Type B pancreatic cell (in vitro differentiated cells): ENCODE data around the gene CA7. TPM values are rescaled to one million over a fixed set of nuclear protein-coding genes. Genes with fewer than 3 reads are reported as not detected.
A peak's percentile ranks its signal among the peaks of the same experiment; 100 is the strongest.

Experiments
- DNase-seq: peaks from one replicate; pipeline ENCODE4 v3.0.0; 2021; ENCODE audit warnings: mixed read lengths; ENCODE audit not compliant: unreplicated experiment; ENCODE audit errors: extremely low spot score
- H3K27ac Mint-ChIP-seq: 2 replicates; pipeline ENCODE4 v1.8.0; 2021; ENCODE audit warnings: mild to moderate bottlenecking, mixed read lengths
- H3K27me3 Mint-ChIP-seq: 2 replicates; pipeline ENCODE4 v1.8.0; 2021; ENCODE audit warnings: mixed read lengths
- H3K36me3 Mint-ChIP-seq: 2 replicates; pipeline ENCODE4 v1.8.0; 2021; ENCODE audit warnings: mixed read lengths
- H3K4me1 Mint-ChIP-seq: one replicate; pipeline ENCODE4 v1.8.0; 2021; ENCODE audit warnings: mixed read lengths; ENCODE audit not compliant: unreplicated experiment
- H3K4me3 Mint-ChIP-seq: 2 replicates; pipeline ENCODE4 v1.8.0; 2021; ENCODE audit warnings: mild to moderate bottlenecking, mixed read lengths
- H3K9me3 Mint-ChIP-seq: 2 replicates; pipeline ENCODE4 v1.8.0; 2021; ENCODE audit warnings: mixed read lengths
- CTCF ChIP-seq: fragments of 200-600 bp; sonication (generic); conservative IDR thresholded peaks from 2 replicates; pipeline ENCODE4 v1.5.0; 2021; ENCODE audit warnings: antibody characterized with exemption, mild to moderate bottlenecking
- total RNA-seq: library from RNA; stranded (reverse); gene quantifications from 2 replicates; pipeline ENCODE4 v1.2.1, GENCODE V29; 2021; ENCODE audit warnings: low replicate concordance

The CA7 gene
- total RNA-seq, 1 donor from 2014 or later, result 0.70 TPM

DNA sequence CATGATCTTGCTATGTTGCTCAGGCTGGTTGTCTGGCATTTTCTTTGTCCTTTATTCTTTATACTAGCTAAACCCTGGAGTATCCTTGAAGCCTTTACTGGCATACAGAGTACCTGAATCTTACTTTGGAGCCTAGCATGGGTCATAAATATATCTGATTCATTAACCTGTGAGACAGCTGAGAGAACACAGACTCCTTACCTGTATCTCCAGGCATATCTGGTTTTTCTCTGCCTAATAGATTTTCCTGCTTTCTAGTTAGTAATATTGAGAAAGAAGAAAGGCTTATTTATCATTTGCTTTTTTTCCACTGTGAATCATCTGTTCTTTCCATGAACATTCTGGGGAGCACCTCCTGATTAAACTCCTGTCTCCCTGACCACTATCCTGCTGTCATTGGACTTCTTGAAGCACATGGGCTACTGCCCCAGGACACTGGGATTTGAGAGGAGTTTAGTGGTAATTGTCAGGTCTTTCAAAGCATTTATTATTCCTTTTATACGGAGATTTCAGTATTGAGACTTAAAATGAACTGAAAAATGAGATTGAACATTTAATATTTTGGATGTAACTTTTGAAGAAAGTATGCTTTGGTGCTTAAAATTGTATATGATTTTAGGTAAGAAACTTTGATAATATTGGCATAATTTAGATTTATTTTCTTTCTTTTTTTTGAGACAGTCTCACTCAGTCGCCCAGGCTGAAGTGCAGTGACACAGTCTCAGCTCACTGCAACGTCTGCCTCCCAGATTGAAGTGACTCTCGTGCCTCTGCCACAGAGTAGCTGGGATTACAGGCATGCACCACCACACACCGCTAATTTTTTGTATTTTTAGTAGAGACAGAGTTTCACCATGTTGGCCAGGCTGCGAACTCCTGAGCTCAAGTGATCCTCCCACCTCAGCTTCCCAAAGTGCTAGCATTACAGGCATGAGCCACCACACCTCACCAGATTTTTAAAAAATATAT lies 44.7 kb downstream of the CA7 start:
- Mint-ChIP-seq H3K27ac (peak overlapping the region; percentile 29), H3K4me3 (no peak overlapping the region), H3K9me3 (no peaks in the 10 kb centered on the region), H3K27me3 (no peaks in the 10 kb centered on the region), H3K36me3 (peaks cover 14% of the 10 kb centered on the region), H3K4me1 (no peaks in the 10 kb centered on the region)
- TF ChIP-seq CTCF, result no peak
- DNase-seq, result no peak

GRCh38 chr16:66889622-66890021 lies 45.4 kb downstream of the CA7 start:
- H3K4me3 Mint-ChIP-seq, result no peak overlapping the region
- no peaks in the 10 kb centered on the region for H3K4me1 Mint-ChIP-seq
- no peak for TF ChIP-seq CTCF

GRCh38 chr16:66890799-66891198 lies 46.6 kb downstream of the CA7 start:
- no peaks in the 10 kb centered on the region for H3K4me1 Mint-ChIP-seq
- no peak overlapping the region for H3K4me3 Mint-ChIP-seq
- no peak for TF ChIP-seq CTCF
- no peaks in the 10 kb centered on the region for H3K27me3 Mint-ChIP-seq
- peaks cover 5% of the 10 kb centered on the region for H3K36me3 Mint-ChIP-seq
- no peak for DNase-seq
- no peaks in the 10 kb centered on the region for H3K9me3 Mint-ChIP-seq
- H3K27ac Mint-ChIP-seq, result no peak overlapping the region

More at GRCh38 chr16:66889622-66890021, 45.4 kb downstream of the CA7 start:
- H3K27ac Mint-ChIP-seq, result peak overlapping the region; percentile 29
- H3K36me3 Mint-ChIP-seq, result peaks cover 14% of the 10 kb centered on the region
- DNase-seq, result no peak
- no peaks in the 10 kb centered on the region for H3K9me3 Mint-ChIP-seq
- no peaks in the 10 kb centered on the region for H3K27me3 Mint-ChIP-seq

- no peak for TF ChIP-seq CTCF
- no peaks in the 10 kb centered on the region for H3K27me3 Mint-ChIP-seq
- H3K27ac Mint-ChIP-seq, result no peak overlapping the region
- peaks cover 4% of the 10 kb centered on the region for H3K36me3 Mint-ChIP-seq
- no peak overlapping the region for H3K4me3 Mint-ChIP-seq
- H3K4me1 Mint-ChIP-seq, result no peaks in the 10 kb centered on the region
- no peak for DNase-seq
- no peaks in the 10 kb centered on the region for H3K9me3 Mint-ChIP-seq
Observed at GRCh38 chr16:66891360-66891759, 47.1 kb downstream of the CA7 start.

DNA sequence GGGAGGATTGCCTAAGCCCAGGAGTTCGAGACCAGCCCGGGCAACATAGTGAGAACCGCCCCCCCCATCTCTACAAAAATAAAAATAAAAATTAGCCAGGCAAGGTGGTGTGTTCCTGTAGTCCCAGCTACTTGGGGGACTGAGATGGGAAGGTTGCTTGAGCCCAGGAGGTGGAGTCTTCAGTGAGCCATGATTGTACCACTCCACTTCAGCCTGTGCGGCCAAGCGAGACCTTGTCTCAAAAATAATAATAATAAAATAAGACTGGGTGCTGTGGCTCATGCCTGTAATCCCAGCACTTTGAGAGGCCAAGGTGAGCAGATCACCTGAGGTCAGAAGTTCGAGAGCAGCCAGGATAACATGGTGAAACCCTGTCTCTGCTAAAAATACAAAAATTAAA lies 47.6 kb downstream of the CA7 start:
- peaks cover 4% of the 10 kb centered on the region for H3K4me1 Mint-ChIP-seq
- H3K9me3 Mint-ChIP-seq, result no peaks in the 10 kb centered on the region
- H3K27ac Mint-ChIP-seq, result no peak overlapping the region
- DNase-seq, result no peak
- H3K36me3 Mint-ChIP-seq, result peaks cover 4% of the 10 kb centered on the region
- H3K27me3 Mint-ChIP-seq, result no peaks in the 10 kb centered on the region
- no peak overlapping the region for H3K4me3 Mint-ChIP-seq
- TF ChIP-seq CTCF, result no peak
